GM18907 (cell line): ENCODE measurements around the gene YY1AP1.
"Not testable (repeated sequence)": the region's sequence is repeated elsewhere in the genome, so short reads cannot be mapped to it uniquely, and the experiment has no call there.

ENCODE experiments used
- ATAC-seq: cut with Tn5 transposase; IDR thresholded peaks from one replicate; pipeline ENCODE4 v1.9.1; 2021; ENCODE audit warnings: mild to moderate bottlenecking, moderate library complexity; ENCODE audit not compliant: unreplicated experiment

The YY1AP1 gene, protein sequence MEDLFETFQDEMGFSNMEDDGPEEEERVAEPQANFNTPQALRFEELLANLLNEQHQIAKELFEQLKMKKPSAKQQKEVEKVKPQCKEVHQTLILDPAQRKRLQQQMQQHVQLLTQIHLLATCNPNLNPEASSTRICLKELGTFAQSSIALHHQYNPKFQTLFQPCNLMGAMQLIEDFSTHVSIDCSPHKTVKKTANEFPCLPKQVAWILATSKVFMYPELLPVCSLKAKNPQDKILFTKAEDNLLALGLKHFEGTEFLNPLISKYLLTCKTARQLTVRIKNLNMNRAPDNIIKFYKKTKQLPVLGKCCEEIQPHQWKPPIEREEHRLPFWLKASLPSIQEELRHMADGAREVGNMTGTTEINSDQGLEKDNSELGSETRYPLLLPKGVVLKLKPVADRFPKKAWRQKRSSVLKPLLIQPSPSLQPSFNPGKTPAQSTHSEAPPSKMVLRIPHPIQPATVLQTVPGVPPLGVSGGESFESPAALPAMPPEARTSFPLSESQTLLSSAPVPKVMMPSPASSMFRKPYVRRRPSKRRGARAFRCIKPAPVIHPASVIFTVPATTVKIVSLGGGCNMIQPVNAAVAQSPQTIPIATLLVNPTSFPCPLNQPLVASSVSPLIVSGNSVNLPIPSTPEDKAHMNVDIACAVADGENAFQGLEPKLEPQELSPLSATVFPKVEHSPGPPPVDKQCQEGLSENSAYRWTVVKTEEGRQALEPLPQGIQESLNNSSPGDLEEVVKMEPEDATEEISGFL

DNA sequence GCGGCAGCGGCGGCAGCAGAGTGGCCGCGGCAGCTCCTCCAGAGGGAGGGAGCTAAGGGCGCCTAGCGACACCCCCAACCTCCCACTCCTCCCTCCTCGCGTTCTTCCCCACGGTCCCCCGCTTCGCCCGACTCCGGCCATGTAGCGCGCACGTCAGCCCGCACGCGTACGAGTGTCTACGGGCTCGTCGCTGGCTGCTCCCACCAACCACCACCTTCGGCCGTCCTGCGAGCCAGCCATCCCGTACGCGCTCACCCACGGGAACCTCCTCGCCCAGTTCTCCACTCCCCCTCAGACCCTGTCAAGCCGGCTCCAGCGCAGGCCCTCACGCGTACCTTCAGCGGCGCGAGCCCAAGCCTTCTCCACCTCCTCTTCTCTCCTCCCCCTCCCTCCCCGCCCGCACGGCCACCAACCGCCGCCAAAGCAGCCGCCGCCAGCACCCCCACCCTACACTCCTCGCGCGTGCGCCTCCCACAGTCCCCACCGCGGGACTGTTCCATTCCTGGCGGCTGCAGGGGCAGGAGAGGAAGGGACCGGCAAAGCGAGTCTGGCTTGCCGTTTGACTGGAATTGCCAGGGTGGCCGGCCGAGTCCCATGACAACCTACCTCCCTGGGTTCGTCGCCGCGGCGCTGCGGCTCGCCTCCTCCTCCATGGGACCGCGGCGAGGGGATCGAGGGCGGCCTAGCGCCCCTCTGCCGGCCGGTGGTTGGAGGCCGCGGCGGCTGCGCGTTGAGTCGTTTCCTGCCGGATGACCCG lies at the start of gene YY1AP1:
Gene YY1AP1 (minus strand): TSS at position 451 of the 757 bp plus-strand sequence. CDS start 8,338 bp downstream, outside the sequence.
- peak; percentile 85 for ATAC-seq

DNA sequence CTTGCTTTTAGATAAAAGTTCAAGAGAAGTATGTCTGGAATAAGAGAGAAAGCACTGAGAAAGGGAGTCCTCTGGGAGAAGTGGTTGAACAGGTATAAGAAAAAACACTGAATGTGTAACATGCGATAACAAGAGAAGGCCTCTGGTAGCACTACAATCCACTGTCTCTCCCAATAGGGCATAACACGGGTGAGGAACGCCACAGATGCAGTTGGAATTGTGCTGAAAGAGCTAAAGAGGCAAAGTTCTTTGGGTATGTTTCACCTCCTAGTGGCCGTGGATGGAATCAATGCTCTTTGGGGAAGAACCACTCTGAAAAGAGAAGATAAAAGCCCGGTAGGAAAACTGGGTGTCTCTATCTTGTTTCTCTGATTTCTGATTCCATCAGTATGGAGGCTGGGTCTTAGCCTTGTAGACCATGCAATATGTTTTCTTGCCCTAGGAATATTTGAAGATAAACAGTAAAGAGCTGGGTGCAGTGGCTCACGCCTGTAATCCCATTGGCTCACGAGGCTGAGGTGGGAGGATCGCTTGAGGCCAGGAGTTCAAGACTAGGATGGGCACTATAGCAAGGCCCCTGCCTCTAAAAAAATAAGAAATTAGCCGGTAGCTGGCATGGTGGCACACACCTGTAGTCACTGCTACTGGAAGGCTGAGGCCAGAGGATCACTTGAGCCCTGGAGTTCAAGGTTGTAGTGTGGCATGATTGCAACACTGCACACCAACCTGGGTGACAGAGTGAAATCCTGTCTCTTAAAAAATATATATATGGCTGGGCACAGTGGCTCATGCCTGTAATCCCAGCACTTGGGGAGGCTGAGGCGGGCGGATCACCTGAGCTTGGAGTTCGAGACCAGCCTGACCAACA lies 40.7 kb upstream of the YY1AP1 start:
- ATAC-seq: no peak

DNA sequence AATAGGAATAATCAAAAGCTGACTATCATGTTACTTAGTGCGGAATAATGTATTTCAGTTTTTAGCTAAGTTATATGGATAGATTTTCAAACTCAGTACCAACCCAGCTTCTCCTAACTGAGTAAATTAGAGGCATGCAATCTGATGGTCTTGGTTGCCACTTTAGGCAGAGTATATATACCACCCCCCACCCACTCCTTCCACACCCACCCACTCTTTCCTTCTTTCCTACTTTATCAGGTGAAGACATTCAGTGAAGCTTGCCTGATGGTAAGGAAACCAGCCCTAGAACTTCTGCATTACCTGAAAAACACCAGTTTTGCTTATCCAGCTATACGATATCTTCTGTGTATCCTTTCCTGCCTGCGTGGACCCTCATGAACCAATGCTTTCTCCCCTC lies 36.6 kb upstream of the YY1AP1 start:
- ATAC-seq: no peak

DNA sequence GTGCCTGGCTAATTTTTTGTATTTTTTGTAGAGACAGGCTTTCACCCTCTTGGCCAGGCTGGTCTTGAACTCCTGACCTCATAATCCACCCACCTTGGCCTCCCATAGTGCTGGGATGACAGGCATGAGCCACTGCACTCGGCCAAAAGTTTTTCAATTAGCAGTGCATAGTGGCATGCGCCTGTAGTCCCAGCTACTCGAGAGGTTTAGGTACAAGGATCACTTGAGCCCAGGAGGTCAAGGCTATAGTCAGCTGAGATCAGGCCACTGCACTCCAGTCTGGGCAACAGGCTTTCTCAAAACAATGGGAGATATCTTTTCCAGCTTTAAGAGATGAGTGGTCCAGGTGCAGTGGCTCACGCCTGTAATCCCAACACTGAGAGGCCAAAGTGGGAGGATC lies 31.1 kb upstream of the YY1AP1 start:
- ATAC-seq: no peak

DNA sequence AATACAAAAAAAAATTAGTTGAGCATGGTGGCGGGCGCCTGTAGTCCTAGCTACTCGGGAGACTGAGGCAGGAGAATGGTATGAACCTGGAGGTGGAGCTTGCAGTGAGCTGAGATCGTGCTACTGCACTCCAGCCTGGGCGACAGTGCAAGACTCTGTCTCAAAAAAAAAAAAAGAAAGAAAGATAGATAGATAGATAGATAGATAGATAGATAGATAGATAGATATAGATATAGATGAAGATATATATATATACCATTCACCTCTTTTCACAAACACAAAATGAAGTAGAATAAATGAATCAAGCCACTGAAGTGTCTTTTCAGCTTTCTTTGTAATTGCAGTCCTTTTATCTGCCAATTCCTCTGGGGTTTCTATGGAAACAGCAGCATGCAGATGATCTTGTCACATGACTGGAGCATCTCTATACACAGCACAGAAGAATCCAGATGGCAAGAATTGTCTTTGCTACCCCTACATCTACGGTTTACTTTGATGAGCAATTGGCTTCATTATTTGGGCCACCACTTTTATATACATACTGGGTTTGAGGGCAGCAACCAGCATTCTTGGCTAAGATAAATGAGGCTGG lies 30.0 kb upstream of the YY1AP1 start:
- ATAC-seq: not testable (repeated sequence)

DNA sequence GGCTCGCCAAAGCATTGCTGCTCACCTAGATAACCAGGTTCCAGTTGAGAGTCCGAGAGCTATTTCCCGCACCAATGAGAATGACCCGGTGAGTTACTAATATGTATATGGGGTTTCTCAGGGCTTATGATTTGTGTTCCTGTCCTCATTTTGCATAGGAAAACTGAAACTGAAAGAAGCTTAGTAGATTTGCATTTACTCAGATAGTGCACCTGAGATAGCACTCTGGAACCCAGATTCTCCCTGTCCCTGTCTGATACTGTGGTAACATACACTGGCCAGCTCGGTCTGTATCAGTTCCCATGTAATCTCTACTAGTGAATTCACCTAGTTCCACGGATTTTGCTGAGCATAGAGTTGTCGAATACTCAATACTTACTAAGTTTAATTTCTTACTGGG lies 28.5 kb upstream of the YY1AP1 start:
- ATAC-seq: peak; percentile 61

DNA sequence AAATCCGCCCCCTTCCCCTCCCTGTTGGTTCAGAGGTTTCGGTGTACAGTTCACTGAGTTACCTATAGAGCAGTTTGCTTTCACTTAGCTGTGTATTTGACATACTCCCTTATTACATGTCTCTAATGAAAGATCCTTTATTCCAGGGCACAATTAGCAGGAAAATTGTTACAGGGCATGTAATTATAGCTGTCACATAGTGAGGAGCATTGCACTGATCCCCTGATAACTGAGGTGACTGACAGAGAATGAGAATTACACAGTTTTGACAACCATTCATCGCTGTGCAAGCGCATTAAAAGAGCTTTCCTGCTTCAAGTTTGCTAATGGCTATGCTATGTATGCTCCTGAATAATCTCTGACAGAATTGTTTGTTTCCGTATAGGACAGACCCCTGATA lies 27.2 kb upstream of the YY1AP1 start:
- ATAC-seq: no peak

DNA sequence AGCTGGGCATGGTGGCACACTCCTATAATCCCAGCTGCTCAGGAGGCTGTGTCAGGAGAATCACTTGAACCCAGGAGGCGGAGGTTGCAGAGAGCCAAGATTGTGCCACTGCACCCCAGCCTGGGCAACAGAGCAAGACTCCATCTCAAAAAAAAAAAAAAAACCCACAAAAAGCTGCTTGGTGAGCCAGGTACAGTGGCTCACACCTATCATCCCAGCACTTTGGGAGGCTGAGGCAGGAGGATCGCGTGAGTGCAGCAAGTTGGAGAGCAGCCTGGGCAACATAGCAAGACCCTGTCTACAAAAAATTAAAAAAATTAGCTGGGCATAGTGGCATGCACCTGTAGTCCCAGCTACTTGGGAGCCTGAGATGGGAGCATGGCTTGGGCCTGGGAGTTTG lies 26.5 kb upstream of the YY1AP1 start:
- not testable (repeated sequence) for ATAC-seq

DNA sequence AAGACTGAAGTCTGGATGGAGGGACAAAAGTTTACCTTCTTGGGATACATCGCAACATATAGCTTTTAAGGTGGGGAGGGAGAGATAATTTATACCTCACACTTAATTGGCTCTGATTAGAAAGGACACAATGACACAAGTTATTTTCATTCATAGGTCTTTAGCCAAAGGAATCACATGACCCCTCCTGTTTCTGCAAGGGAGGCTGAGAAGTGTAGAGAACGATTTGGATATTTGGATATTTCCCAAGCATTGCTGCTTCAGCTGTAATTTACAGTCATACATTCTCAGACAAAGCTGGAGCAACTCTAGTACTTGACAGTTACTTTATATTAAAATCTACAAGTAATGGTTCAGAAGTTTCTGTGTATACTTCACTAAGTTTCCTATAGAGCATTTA lies 24.5 kb upstream of the YY1AP1 start:
- ATAC-seq: no peak

DNA sequence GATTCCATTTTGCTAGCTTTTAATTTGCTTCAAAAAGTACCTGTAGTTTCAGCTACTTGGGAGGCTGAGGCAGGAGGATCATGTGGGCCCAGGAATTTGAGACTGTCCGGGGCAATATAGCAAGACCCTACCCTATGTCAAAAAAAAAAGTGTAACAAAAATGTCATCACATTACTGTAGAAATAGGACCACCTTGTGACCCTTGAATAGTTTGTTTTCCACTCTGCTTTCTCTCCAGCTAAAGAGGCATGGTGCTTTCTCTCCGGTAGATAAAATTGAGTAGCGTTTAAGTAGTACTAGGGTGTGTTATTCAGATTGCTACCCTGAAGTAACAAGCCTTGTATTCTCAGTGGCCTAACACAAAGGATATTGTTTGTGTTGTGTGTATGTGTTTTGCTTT lies 24.1 kb upstream of the YY1AP1 start:
- ATAC-seq: not testable (repeated sequence)

DNA sequence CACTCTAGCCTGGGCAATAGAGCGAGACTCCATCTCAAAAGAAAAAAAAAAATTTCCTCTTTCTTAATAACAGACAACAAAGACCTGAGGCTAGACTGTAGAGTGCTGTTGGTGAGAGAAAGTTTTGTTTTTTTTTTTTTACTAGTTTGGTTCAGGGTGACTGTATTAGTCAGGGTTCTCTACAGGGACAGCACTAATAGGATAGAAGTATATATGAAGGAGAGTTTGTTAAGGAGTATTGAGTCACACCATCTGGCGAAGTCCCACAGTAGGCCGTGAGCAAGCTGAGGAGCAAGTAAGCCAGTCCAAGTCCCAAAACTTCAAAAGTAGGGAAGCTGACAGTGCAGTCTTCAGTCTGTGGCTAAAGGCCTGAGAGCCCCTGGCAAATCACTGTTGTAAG lies 22.9 kb upstream of the YY1AP1 start:
- ATAC-seq: not testable (repeated sequence)

DNA sequence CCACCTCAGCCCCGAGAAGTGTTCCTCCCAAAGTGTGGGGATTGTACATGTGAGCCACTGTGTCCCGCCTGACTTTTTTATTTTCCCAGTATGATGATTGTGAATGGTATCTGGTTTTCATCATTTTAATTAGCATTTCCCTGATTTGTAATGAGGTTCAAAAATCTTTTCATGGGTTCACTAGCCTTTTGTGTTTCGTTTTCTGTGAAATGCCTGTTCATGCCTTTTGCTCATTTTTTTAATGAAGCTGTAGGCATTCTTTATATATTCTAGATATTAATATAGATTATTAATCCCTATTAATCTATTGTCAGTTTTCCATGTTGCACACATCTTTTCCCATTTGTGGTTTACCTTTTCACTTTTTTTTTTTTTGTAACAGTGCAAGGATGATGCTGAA lies 20.8 kb upstream of the YY1AP1 start:
- ATAC-seq: no peak

DNA sequence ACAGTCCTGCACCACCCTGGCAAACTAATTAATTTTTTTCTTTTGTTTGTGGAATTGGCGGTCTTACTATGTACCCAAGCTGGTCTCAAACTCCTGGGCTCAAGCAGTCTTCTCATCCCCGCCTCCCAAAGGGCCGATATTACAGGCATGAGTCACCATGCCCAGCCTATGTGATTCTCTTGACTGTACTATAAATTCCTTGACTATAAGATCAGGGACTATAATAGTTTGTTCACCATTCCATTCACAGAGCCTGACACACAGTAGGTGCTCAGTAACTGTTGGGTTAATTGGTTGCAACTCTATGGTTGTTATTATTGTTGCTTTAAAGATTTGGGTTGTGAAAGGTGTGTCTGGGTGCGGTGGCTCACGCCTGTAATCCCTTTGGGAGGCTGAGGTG lies 17.6 kb upstream of the YY1AP1 start:
- no peak for ATAC-seq

DNA sequence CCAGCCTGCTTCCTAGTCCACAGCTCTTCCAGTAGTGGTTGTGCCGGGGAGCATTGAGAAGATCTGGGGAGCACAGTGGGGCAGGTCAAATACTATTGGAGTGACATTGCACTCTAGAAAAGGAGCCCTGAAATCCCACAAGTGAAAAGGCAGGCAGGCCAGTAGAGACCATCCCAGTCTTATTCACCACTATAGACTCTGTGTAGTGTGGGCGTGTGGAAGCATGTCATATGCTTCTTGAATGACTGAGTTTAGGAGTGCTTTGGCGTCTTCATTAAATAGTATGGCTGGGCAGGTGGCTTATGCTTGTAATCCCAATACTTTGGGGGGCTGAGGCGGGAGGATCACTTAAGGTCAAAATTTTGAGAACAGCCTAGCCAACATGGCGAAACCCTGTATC lies 15.8 kb upstream of the YY1AP1 start:
- not testable (repeated sequence) for ATAC-seq

DNA sequence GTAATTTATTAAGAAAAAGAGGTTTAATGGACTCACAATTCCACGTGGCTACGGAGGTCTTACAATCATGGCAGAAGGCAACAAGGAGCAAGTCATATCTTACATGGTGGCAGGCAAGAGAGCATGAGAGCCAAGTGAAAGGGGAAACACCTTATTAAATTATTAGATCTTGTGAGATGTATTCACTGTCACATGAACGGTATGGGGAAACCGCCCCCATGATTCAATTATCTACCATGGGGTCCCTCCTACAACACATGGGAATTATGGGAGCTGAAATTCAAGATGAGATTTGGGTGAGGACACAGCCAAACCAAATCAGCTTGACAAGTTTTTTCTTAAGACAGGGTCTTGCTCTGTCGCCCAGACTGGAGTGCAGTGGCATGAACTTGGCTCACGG lies 14.6 kb upstream of the YY1AP1 start:
- ATAC-seq: no peak

DNA sequence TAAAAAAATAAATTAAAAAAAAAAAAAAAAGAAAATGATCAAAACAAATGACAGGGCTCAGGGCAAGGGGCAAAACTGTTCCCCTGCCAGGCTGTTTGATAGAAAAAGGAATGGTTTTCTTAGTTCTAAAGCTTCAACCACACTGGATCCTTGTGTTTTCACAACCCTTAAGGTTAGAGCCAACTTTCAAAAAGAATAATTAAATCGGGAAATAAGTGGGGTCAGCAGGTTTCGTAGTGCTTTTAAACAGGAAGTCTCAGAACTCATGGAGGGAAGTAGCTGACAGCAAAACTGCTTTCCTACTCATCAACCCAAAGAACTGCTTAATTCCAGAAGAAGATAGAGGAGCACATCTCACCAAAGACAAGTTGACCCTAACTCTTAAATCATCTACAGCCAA lies 13.1 kb upstream of the YY1AP1 start:
- not testable (repeated sequence) for ATAC-seq

DNA sequence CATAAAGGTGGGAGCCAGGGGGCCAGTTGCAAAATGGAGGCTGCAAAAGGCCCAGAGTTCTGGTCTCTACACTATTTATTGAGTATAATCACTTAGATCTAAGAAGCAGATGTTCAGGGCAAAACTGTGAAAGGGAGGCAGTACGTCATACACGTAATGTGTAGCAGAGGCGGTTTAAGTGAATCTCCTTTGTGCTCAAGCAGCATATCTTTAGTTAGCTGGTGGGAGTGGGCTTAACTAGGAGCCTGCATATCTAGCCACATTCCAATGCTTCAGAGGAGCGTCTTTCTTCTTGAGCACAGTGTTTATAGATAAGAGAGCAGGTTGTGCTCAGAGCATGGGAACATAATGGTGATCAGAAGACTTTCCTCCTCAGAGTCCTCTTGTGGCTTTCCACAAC lies 10.5 kb upstream of the YY1AP1 start:
- not testable (repeated sequence) for ATAC-seq

DNA sequence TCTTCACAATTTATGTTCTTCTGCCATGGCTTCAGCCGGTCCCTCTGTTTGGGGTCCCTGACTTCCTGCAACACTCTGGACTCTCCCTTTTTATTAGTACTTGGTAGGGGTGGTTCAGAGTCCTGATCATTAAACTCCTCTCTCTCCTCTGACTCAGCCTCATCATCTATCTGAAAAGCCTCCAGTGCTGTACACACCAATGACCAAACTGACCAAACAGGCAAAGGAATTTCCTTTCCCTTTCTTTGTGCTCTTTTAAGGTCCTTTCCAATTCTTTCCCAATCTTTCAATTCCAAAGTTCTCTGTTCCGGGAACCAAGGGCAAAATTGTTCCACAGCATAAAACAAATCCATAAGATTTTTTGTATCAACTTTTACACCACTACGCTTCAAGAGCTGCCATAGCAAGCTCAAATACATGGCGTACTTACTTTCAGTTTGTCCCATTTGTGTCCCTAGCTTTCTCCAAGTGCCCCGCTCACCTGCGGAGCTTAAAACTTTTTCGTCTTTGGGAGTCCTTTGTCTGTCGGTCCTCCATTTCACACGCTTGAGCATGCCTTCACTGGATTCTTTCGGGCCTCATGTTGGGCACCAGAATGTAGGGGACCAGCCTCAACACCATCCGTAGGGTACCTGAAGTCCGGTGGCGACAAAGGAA lies 9.9 kb upstream of the YY1AP1 start:
- no peak for ATAC-seq

DNA sequence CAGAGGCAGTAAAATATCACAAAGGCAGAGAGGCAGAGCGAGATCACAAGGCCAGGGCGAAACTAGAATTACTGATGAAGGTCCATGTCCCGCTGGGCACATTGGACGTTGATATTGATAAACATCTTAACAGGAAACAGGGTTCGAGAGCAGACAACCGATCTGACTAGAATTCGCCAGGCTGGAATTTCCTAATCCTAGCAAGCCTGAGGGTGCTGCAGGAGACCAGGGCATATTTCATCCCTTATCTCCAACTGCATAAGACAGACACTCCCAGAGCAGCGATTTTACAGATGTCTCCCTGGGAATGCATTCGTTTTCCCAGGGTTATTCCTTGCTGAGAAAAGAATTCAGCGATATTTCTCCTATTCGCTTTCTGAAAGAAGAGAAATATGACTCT lies 9.0 kb upstream of the YY1AP1 start:
- not testable (repeated sequence) for ATAC-seq

DNA sequence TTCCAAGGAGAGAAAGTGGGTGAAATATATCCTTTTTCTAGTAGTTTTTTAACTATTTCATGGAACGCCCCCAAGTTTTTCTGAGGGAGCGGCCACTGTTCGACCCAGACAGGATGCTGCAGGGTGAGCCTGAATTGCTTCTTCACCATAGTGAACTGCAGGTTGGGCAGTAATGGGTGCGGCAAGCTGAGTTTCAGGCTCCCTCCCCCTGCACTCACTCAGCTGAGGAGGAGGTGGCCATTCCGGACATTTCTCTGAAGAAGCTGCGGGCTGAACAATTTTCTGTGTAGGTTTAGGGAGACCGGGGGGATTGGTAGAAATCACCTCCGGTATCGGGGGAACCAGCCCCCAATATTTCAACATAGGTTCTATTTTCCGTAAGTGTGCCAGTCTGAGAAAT lies 8.5 kb upstream of the YY1AP1 start:
- no peak for ATAC-seq
